ENCODE data around the gene FLNC. TPM values are rescaled to one million over a fixed set of nuclear protein-coding genes. Genes with fewer than 3 reads are reported as not detected.

Gene FLNC
- total RNA-seq, 4 donors from 2014 or later: 21.3 to 234 (median 57.9) TPM

DNA sequence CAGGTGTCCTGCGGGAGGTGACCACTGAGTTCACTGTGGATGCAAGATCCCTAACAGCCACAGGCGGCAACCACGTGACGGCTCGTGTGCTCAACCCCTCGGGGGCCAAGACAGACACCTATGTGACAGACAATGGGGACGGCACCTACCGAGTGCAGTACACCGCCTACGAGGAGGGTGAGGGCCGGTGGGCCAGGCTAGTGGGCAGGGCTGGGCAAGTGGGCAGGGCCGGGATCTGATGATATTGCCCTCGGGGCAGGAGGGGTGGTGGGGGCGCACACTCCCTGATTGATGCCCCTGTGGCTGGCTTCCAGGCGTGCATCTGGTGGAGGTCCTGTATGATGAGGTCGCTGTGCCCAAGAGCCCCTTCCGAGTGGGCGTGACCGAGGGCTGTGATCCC is 15.8 kb downstream of the FLNC start:
- H3K27me3 ChIP-seq: no peaks in the 10 kb centered on the region
- intact Hi-C loops (cut with DNase I; ENCODE audit: low total_unique reads) (no loop called here), in situ Hi-C loops (cut with MboI; ENCODE audit: low pct_ligation_motif_present in 1 of 4, low pct_unique_long_range_greater_than_20kb in 1 of 4, low sequenced_read_pairs in 3 of 4) (no loop called here)
- H3K9me3 ChIP-seq: no peaks in the 10 kb centered on the region
- no peaks in the 10 kb centered on the region for H3K36me3 ChIP-seq
- H3K4me3 ChIP-seq: no peak overlapping the region
- DNase-seq: no peak
- H3K4me1 ChIP-seq: peaks cover 0 to 3% (median 0%) of the 10 kb centered on the region in 4 donors
- 73% methylated on average over 19 of the region's 19 CpGs; no CpG with 5 or more reads in 1 of the 2 donors for WGBS, 2 donors (ENCODE audit: low coverage in 1 of 2)
- no peak overlapping the region for H3K27ac ChIP-seq
- TF ChIP-seq POLR2AphosphoS5 (IDR thresholded peaks at IDR 0.05) (peak in 1 of 3 donors; percentile 15), EP300 (IDR thresholded peaks at IDR 0.05; ENCODE audit: low read depth) (no peak)
- TF ChIP-seq, protein P1, sequence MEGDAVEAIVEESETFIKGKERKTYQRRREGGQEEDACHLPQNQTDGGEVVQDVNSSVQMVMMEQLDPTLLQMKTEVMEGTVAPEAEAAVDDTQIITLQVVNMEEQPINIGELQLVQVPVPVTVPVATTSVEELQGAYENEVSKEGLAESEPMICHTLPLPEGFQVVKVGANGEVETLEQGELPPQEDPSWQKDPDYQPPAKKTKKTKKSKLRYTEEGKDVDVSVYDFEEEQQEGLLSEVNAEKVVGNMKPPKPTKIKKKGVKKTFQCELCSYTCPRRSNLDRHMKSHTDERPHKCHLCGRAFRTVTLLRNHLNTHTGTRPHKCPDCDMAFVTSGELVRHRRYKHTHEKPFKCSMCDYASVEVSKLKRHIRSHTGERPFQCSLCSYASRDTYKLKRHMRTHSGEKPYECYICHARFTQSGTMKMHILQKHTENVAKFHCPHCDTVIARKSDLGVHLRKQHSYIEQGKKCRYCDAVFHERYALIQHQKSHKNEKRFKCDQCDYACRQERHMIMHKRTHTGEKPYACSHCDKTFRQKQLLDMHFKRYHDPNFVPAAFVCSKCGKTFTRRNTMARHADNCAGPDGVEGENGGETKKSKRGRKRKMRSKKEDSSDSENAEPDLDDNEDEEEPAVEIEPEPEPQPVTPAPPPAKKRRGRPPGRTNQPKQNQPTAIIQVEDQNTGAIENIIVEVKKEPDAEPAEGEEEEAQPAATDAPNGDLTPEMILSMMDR (IDR thresholded peaks at IDR 0.05): no peak

DNA sequence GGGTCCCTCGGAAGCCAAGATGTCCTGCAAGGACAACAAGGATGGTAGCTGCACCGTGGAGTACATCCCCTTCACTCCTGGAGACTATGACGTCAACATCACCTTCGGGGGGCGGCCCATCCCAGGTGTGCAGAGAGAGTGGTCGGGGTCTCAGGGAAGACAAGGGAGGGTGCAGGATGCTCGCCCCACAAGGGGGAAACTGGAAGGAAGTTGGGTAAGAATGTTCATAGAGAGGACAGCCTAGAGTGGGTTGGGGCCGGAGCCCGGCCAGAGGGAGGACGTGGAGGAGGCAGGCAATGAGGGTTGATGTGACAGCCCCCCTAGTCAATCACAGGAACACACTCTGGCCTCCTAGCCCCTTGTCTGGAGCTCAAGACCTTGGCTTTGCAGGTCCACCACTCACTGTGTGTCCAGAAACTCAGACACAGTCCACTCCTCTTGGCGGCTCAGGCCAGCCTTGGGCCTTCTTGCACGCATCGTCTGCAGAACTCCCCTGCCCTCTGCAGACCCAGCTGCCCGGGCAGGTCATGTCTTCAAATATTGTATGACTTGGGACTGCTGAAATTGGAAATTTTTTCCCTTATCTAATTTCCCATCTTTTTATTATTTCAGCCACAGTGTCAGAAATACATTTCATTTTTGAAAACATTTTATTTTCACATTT is 16.7 kb downstream of the FLNC start:
- Histone ChIP-seq H3K27ac (no peak overlapping the region), H3K4me3 (no peak overlapping the region), H3K36me3 (no peaks in the 10 kb centered on the region), H3K4me1 (no peaks in the 10 kb centered on the region), H3K27me3 (no peaks in the 10 kb centered on the region), H3K9me3 (no peaks in the 10 kb centered on the region)
- intact Hi-C loops (cut with DNase I; ENCODE audit: low total_unique reads) (no loop called here), in situ Hi-C loops (cut with MboI; ENCODE audit: low pct_ligation_motif_present in 1 of 4, low pct_unique_long_range_greater_than_20kb in 1 of 4, low sequenced_read_pairs in 3 of 4) (no loop called here)
- WGBS, 2 donors (ENCODE audit: low coverage in 1 of 2): 60 to 88% methylated on average over 1 to 14 of the region's 14 CpGs
- peak in 1 of 3 donors; percentile 33 for TF ChIP-seq POLR2AphosphoS5 (IDR thresholded peaks at IDR 0.05)
- TF ChIP-seq POLR2A (IDR thresholded peaks at IDR 0.05): no peak
- TF ChIP-seq EP300 (IDR thresholded peaks at IDR 0.05; ENCODE audit: low read depth): no peak
- TF ChIP-seq, protein P1 (IDR thresholded peaks at IDR 0.05): no peak
- no peak for DNase-seq

DNA sequence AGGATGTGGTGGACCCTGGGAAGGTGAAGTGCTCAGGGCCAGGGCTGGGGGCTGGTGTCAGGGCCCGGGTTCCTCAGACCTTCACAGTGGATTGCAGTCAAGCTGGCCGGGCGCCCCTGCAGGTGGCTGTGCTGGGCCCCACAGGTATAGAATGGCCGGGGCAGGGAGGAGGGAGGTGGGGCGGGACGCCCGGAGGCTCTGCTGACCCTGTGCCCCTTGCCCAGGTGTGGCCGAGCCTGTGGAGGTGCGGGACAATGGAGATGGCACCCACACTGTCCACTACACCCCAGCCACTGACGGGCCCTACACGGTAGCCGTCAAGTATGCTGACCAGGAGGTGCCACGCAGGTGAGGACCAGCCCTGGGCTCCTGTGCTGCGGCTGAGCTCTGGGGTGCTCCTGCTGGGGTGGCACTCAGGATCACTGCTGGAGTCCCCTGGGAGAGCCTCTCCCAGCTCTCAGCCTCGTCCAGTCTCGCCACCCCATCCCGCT is 17.6 kb downstream of the FLNC start:
- Histone ChIP-seq H3K27ac (no peak overlapping the region), H3K9me3 (no peaks in the 10 kb centered on the region), H3K36me3 (no peaks in the 10 kb centered on the region), H3K27me3 (no peaks in the 10 kb centered on the region), H3K4me3 (no peak overlapping the region), H3K4me1 (no peaks in the 10 kb centered on the region)
- WGBS, 2 donors (ENCODE audit: low coverage in 1 of 2): 88% methylated on average over 17 of the region's 17 CpGs; no CpG with 5 or more reads in 1 of the 2 donors
- TF ChIP-seq POLR2AphosphoS5 (IDR thresholded peaks at IDR 0.05) (no peak), EP300 (IDR thresholded peaks at IDR 0.05; ENCODE audit: low read depth) (no peak), POLR2A (IDR thresholded peaks at IDR 0.05) (no peak)
- TF ChIP-seq, protein P1 (IDR thresholded peaks at IDR 0.05): no peak
- no peak for DNase-seq
- intact Hi-C loops (cut with DNase I; ENCODE audit: low total_unique reads) (no loop called here), in situ Hi-C loops (cut with MboI; ENCODE audit: low pct_ligation_motif_present in 1 of 4, low pct_unique_long_range_greater_than_20kb in 1 of 4, low sequenced_read_pairs in 3 of 4) (no loop called here)

DNA sequence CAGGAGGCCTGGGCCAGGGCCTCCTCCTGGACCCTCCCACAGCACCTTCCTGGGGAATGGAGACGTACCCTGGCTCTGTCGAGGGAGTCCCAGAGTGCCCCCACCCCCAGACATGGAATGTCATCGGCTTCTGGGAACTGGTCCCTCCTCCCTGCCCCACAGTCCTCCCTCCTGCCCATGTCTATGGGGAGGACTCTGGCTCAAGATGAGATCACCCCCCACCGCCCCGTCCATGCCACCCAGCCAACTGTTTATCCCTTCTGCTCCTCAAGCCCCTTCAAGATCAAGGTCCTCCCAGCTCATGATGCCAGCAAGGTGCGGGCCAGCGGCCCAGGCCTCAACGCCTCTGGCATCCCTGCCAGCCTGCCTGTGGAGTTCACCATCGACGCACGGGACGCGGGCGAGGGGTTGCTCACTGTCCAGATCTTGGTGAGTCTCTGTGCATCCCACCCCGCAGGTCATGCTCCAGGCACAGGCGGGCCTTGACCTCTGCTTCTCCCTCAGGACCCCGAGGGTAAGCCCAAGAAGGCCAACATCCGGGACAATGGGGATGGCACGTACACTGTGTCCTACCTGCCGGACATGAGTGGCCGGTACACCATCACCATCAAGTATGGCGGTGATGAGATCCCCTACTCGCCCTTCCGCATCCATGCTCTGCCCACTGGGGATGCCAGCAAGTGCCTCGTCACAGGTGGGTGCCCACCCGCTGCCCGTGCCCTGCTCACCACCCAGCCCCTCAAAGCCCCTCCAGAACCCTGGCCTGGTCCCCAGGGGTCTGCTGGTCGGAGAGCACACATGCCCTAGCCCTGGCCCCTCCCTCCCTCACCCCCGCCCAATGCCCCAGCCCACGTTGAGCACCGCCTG is 18.3 kb downstream of the FLNC start:
- Histone ChIP-seq H3K36me3 (no peaks in the 10 kb centered on the region), H3K4me1 (no peaks in the 10 kb centered on the region), H3K27ac (no peak overlapping the region), H3K4me3 (no peak overlapping the region), H3K9me3 (no peaks in the 10 kb centered on the region), H3K27me3 (no peaks in the 10 kb centered on the region)
- no peak for TF ChIP-seq POLR2AphosphoS5 (IDR thresholded peaks at IDR 0.05)
- no peak for TF ChIP-seq EP300 (IDR thresholded peaks at IDR 0.05; ENCODE audit: low read depth)
- TF ChIP-seq POLR2A (IDR thresholded peaks at IDR 0.05): no peak
- TF ChIP-seq, protein P1 (IDR thresholded peaks at IDR 0.05): no peak
- 63 to 90% methylated on average over 4 to 31 of the region's 31 CpGs for WGBS, 2 donors (ENCODE audit: low coverage in 1 of 2)
- intact Hi-C loops (cut with DNase I; ENCODE audit: low total_unique reads) (no loop called here), in situ Hi-C loops (cut with MboI; ENCODE audit: low pct_ligation_motif_present in 1 of 4, low pct_unique_long_range_greater_than_20kb in 1 of 4, low sequenced_read_pairs in 3 of 4) (no loop called here)
- DNase-seq: no peak
